ENCODE results near the gene CELF4. TPM values are rescaled to one million over a fixed set of nuclear protein-coding genes. Genes with fewer than 3 reads are reported as not detected.

Gene CELF4
- total RNA-seq, 3 donors from 2014 or later, result 1.0 TPM; not detected in 2

GRCh38 chr18:37483984-37484819, 81.4 kb downstream of the CELF4 start:
- intact Hi-C loops (cut with DNase I; ENCODE audit: low total_unique reads), result no loop called here
- no peak for DNase-seq (ENCODE audit: low spot score in 2 of 2)
- H3K4me3 ChIP-seq, result no peak overlapping the region
- no peaks in the 10 kb centered on the region for H3K4me1 ChIP-seq
- no peak overlapping the region for H3K27ac ChIP-seq
- no peaks in the 10 kb centered on the region for H3K9me3 ChIP-seq
- TF ChIP-seq CTCF (IDR thresholded peaks at IDR 0.05) (no peak), POLR2AphosphoS5 (IDR thresholded peaks at IDR 0.05) (no peak), POLR2A (IDR thresholded peaks at IDR 0.05) (no peak)
- H3K27me3 ChIP-seq, result peaks cover 0 to 45% of the 10 kb centered on the region in 2 donors
- no peaks in the 10 kb centered on the region for H3K36me3 ChIP-seq

GRCh38 chr18:37483221-37483971, 82.2 kb downstream of the CELF4 start:
- H3K27me3 ChIP-seq, result peaks cover 0 to 39% of the 10 kb centered on the region in 2 donors
- no peak overlapping the region for H3K4me3 ChIP-seq
- H3K9me3 ChIP-seq, result no peaks in the 10 kb centered on the region
- intact Hi-C loops (cut with DNase I; ENCODE audit: low total_unique reads), result no loop called here
- TF ChIP-seq CTCF (IDR thresholded peaks at IDR 0.05), result no peak
- no peak for TF ChIP-seq POLR2A (IDR thresholded peaks at IDR 0.05)
- TF ChIP-seq POLR2AphosphoS5 (IDR thresholded peaks at IDR 0.05), result no peak
- H3K36me3 ChIP-seq, result no peaks in the 10 kb centered on the region
- no peak overlapping the region for H3K27ac ChIP-seq
- H3K4me1 ChIP-seq, result no peaks in the 10 kb centered on the region
- DNase-seq (ENCODE audit: low spot score in 2 of 2), result no peak

DNA sequence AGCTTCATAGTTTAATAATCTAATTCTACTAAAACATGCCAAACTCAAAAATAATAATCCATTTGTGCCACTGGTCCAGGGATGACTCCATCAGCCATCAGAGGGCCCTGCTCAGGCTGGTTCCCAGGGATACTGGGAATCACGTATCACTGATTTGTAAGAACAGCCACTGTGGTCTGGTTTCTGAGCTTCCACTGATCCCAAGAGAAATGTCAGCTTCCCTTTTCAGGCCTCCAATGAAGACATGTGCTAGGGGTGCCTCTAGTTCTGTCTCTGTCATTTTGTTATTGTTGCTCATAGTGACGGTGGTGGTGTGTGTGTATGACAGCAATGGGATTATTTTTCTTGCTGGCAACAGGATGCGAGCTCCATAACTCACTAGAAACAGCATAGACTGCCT, 83.2 kb downstream of the CELF4 start:
- no peak overlapping the region for H3K27ac ChIP-seq
- TF ChIP-seq POLR2A (IDR thresholded peaks at IDR 0.05), result no peak
- TF ChIP-seq CTCF (IDR thresholded peaks at IDR 0.05), result no peak
- TF ChIP-seq POLR2AphosphoS5 (IDR thresholded peaks at IDR 0.05), result no peak
- H3K27me3 ChIP-seq, result peaks cover 0 to 30% of the 10 kb centered on the region in 2 donors

GRCh38 chr18:37482002-37482401, 83.6 kb downstream of the CELF4 start:
- peaks cover 0 to 25% of the 10 kb centered on the region in 2 donors for H3K27me3 ChIP-seq
- DNase-seq (ENCODE audit: low spot score in 2 of 2), result no peak
- TF ChIP-seq POLR2AphosphoS5 (IDR thresholded peaks at IDR 0.05), result no peak
- TF ChIP-seq POLR2A (IDR thresholded peaks at IDR 0.05), result no peak
- TF ChIP-seq CTCF (IDR thresholded peaks at IDR 0.05), result no peak
- H3K27ac ChIP-seq, result no peak overlapping the region
- H3K4me1 ChIP-seq, result no peaks in the 10 kb centered on the region
- no peaks in the 10 kb centered on the region for H3K9me3 ChIP-seq
- intact Hi-C loops (cut with DNase I; ENCODE audit: low total_unique reads), result no loop called here
- no peak overlapping the region for H3K4me3 ChIP-seq
- H3K36me3 ChIP-seq, result no peaks in the 10 kb centered on the region

More for the DNA sequence above, 83.2 kb downstream of the CELF4 start:
- Histone ChIP-seq H3K36me3 (no peaks in the 10 kb centered on the region), H3K4me3 (no peak overlapping the region), H3K9me3 (no peaks in the 10 kb centered on the region), H3K4me1 (no peaks in the 10 kb centered on the region)
- intact Hi-C loops (cut with DNase I; ENCODE audit: low total_unique reads), result no loop called here
- DNase-seq (ENCODE audit: low spot score in 2 of 2), result no peak

GRCh38 chr18:37481491-37481890, 84.1 kb downstream of the CELF4 start:
- DNase-seq (ENCODE audit: low spot score in 2 of 2), result no peak
- intact Hi-C loops (cut with DNase I; ENCODE audit: low total_unique reads), result no loop called here
- TF ChIP-seq POLR2AphosphoS5 (IDR thresholded peaks at IDR 0.05) (no peak), POLR2A (IDR thresholded peaks at IDR 0.05) (no peak), CTCF (IDR thresholded peaks at IDR 0.05) (no peak)
- H3K4me1 ChIP-seq, result no peaks in the 10 kb centered on the region
- H3K27ac ChIP-seq, result no peak overlapping the region
- H3K9me3 ChIP-seq, result no peaks in the 10 kb centered on the region
- H3K27me3 ChIP-seq, result peaks cover 0 to 20% of the 10 kb centered on the region in 2 donors
- no peak overlapping the region for H3K4me3 ChIP-seq
- no peaks in the 10 kb centered on the region for H3K36me3 ChIP-seq

Measured in breast epithelium (tissue), 4 donors.